IMR-90 (cell line): Measurements from ENCODE around the gene GPR21. TPM values are rescaled to one million over a fixed set of nuclear protein-coding genes. Genes with fewer than 3 reads are reported as not detected.

Experiments used
- ATAC-seq: fragments of 200-7000 bp; cut with Tn5 transposase; 2 replicates; pipeline ENCODE4 v1.9.1; 2020; ENCODE audit warnings: low read depth, mild to moderate bottlenecking, moderate library complexity
- BruUV-seq: library from RNA; stranded (reverse); fragments of 400-500 nt; replicated peaks from 2 replicates; lab custom pipeline; 2021; lab: Mats Ljungman, UMichigan
- CTCF ChIA-PET: fragments of 300-600 bp; formaldehyde crosslinking; extraction: SDS; loops from one replicate; lab custom pipeline; 2021; ENCODE audit warnings: antibody characterized with exemption; lab: Yijun Ruan, JAX
- POLR2A ChIA-PET: fragments of 300-600 bp; sonication (Branson Sonifier 250); formaldehyde crosslinking; loops from one replicate; lab custom pipeline; 2022; ENCODE audit warnings: antibody characterized with exemption; ENCODE audit not compliant: unreplicated experiment; lab: Charles Lee
- DNase-seq: peaks from one replicate; pipeline ENCODE4 v3.0.0; 2013
- H2AFZ ChIP-seq: replicated peaks from 2 replicates; pipeline ENCODE3; 2013; ENCODE audit warnings: low read length, mild to moderate bottlenecking; ENCODE audit not compliant: poor library complexity
- H2AK5ac ChIP-seq: 2 replicates; pipeline ENCODE4 v1.6.1; 2013; ENCODE audit warnings: low read depth, low read length, inconsistent platforms
- H2AK9ac ChIP-seq: replicated peaks from 2 replicates; pipeline ENCODE3; 2013; ENCODE audit warnings: mild to moderate bottlenecking, low read depth, low read length, moderate library complexity; ENCODE audit not compliant: poor library complexity
- H2BK120ac ChIP-seq: 2 replicates; pipeline ENCODE4 v1.6.1; 2013; ENCODE audit warnings: low read depth, low read length, inconsistent platforms
- H2BK15ac ChIP-seq: 3 replicates; pipeline ENCODE4 v1.6.1; 2013; ENCODE audit warnings: low read depth, low read length, inconsistent platforms
- H2BK20ac ChIP-seq: 2 replicates; pipeline ENCODE4 v1.6.1; 2013; ENCODE audit warnings: low read depth, mild to moderate bottlenecking, inconsistent platforms, low read length, moderate library complexity
- H2BK5ac ChIP-seq: 2 replicates; pipeline ENCODE4 v1.6.1; 2013; ENCODE audit warnings: mild to moderate bottlenecking, low read depth, low read length, inconsistent platforms; ENCODE audit not compliant: poor library complexity, severe bottlenecking
- H3K14ac ChIP-seq: replicated peaks from 2 replicates; pipeline ENCODE4 v1.6.1; 2013; ENCODE audit warnings: low read depth, low read length, inconsistent platforms
- H3K18ac ChIP-seq: 2 replicates; pipeline ENCODE4 v1.6.1; 2013; ENCODE audit warnings: low read depth, low read length, control low read depth
- H3K23ac ChIP-seq: 2 replicates; pipeline ENCODE4 v1.6.1; 2013; ENCODE audit warnings: low read depth, low read length, inconsistent platforms
- H3K27ac ChIP-seq: 2 replicates; pipeline ENCODE4 v1.5.1; 2013; ENCODE audit warnings: mild to moderate bottlenecking, control low read depth, low read length; ENCODE audit not compliant: insufficient read depth
- H3K27me3 ChIP-seq: 2 replicates; pipeline ENCODE4 v1.6.1; 2013; ENCODE audit warnings: low read length; ENCODE audit not compliant: control insufficient read depth, insufficient read depth
- H3K36me3 ChIP-seq: 2 replicates; pipeline ENCODE4 v1.6.1; 2013; ENCODE audit warnings: low read length, mixed read lengths; ENCODE audit not compliant: control insufficient read depth, insufficient read depth
- H3K4ac ChIP-seq: 2 replicates; pipeline ENCODE4 v1.6.1; 2013; ENCODE audit warnings: low read depth, low read length, inconsistent platforms
- H3K4me1 ChIP-seq: 2 replicates; pipeline ENCODE4 v1.6.1; 2013; ENCODE audit warnings: low read length, mixed read lengths; ENCODE audit not compliant: control insufficient read depth, insufficient read depth
- H3K4me2 ChIP-seq: 2 replicates; pipeline ENCODE4 v1.6.1; 2013; ENCODE audit warnings: low read depth, mild to moderate bottlenecking, control low read depth, low read length, moderate library complexity
- H3K4me3 ChIP-seq: 2 replicates; pipeline ENCODE4 v1.5.1; 2013; ENCODE audit warnings: low read depth, mild to moderate bottlenecking, control low read depth, low read length, moderate library complexity; ENCODE audit not compliant: insufficient read depth
- H3K56ac ChIP-seq: 2 replicates; pipeline ENCODE4 v1.6.1; 2013; ENCODE audit warnings: low read length, inconsistent platforms; ENCODE audit not compliant: insufficient read depth; ENCODE audit errors: extremely low read depth
- H3K79me1 ChIP-seq, 2 experiments: 2 replicates each; pipeline ENCODE4 v1.6.1; 2013; ENCODE audit warnings: low read length in 2 of 2, inconsistent platforms in 1 of 2, low read depth in 1 of 2
- H3K9ac ChIP-seq: 2 replicates; pipeline ENCODE4 v1.6.1; 2013; ENCODE audit warnings: low read depth, low read length, control low read depth
- H3K9me1 ChIP-seq: 2 replicates; pipeline ENCODE4 v1.6.1; 2013; ENCODE audit warnings: low read length, inconsistent platforms; ENCODE audit not compliant: insufficient read depth
- H3K9me3 ChIP-seq: 2 replicates; pipeline ENCODE4 v1.6.1; 2013; ENCODE audit warnings: low read length; ENCODE audit not compliant: control insufficient read depth, insufficient read depth
- H4K20me1 ChIP-seq: 2 replicates; pipeline ENCODE4 v1.6.1; 2013; ENCODE audit warnings: low read length, inconsistent platforms; ENCODE audit not compliant: insufficient read depth
- H4K5ac ChIP-seq: 2 replicates; pipeline ENCODE4 v1.6.1; 2013; ENCODE audit warnings: mild to moderate bottlenecking, low read depth, low read length, control low read depth
- H4K8ac ChIP-seq, 2 experiments: 2 replicates each; pipeline ENCODE4 v1.6.1; 2013; ENCODE audit warnings: low read depth in 2 of 2, low read length in 2 of 2, control low read depth in 1 of 2, inconsistent platforms in 1 of 2
- H4K91ac ChIP-seq: 2 replicates; pipeline ENCODE4 v1.6.1; 2013; ENCODE audit warnings: low read depth, low read length, inconsistent platforms; ENCODE audit not compliant: insufficient read depth
- BHLHE40 ChIP-seq: fragments of 150-350 bp; IDR thresholded peaks from 2 replicates; pipeline ENCODE4 v1.6.1; 2016; ENCODE audit warnings: mild to moderate bottlenecking, low read depth, low read length
- CEBPB ChIP-seq: IDR thresholded peaks from 2 replicates; pipeline ENCODE4 v1.6.1; 2012; ENCODE audit warnings: low read depth, low read length, improper control_type of control experiment
- CHD1 ChIP-seq: IDR thresholded peaks from 2 replicates; pipeline ENCODE4 v1.6.1; 2012; ENCODE audit warnings: low read depth, low read length, improper control_type of control experiment
- ELK1 ChIP-seq: fragments of 150-350 bp; IDR thresholded peaks from 2 replicates; pipeline ENCODE4 v1.6.1; 2016; ENCODE audit warnings: low read depth, mild to moderate bottlenecking, low read length, moderate library complexity, borderline replicate concordance
- FOS ChIP-seq: fragments of 150-350 bp; IDR thresholded peaks from 2 replicates; pipeline ENCODE4 v1.6.1; 2016; ENCODE audit warnings: low read depth, low read length
- MAFK ChIP-seq: IDR thresholded peaks from 2 replicates; pipeline ENCODE4 v1.6.1; 2012; ENCODE audit warnings: low read depth, low read length, improper control_type of control experiment
- MAZ ChIP-seq: IDR thresholded peaks from 2 replicates; pipeline ENCODE4 v1.6.1; 2012; ENCODE audit warnings: low read depth, mild to moderate bottlenecking, low read length, improper control_type of control experiment, moderate library complexity, borderline replicate concordance
- MXI1 ChIP-seq: IDR thresholded peaks from 2 replicates; pipeline ENCODE4 v1.6.1; 2012; ENCODE audit warnings: low read depth, mild to moderate bottlenecking, low read length, moderate library complexity, borderline replicate concordance
- NFE2L2 ChIP-seq: fragments of 150-350 bp; IDR thresholded peaks from 2 replicates; pipeline ENCODE4 v1.6.1; 2016; ENCODE audit warnings: low read depth, mild to moderate bottlenecking, low read length
- POLR2A ChIP-seq: IDR thresholded peaks from 2 replicates; pipeline ENCODE4 v1.6.1; 2012; ENCODE audit warnings: mild to moderate bottlenecking, low read depth, low read length
- RAD21 ChIP-seq: IDR thresholded peaks from 2 replicates; pipeline ENCODE4 v1.6.1; 2012; ENCODE audit warnings: low read length, improper control_type of control experiment
- RCOR1 ChIP-seq: IDR thresholded peaks from 2 replicates; pipeline ENCODE4 v1.6.1; 2012; ENCODE audit warnings: mild to moderate bottlenecking, low read length, improper control_type of control experiment; ENCODE audit not compliant: insufficient replicate concordance
- RFX5 ChIP-seq: IDR thresholded peaks from 2 replicates; pipeline ENCODE4 v1.8.0; 2012; ENCODE audit warnings: low read depth, mild to moderate bottlenecking, low read length, moderate library complexity
- SMC3 ChIP-seq: fragments of 150-350 bp; IDR thresholded peaks from 2 replicates; pipeline ENCODE4 v1.6.1; 2016; ENCODE audit warnings: low read depth, mild to moderate bottlenecking, antibody characterized with exemption, low read length, moderate library complexity
- USF2 ChIP-seq: fragments of 150-350 bp; IDR thresholded peaks from 2 replicates; pipeline ENCODE4 v1.6.1; 2017; ENCODE audit warnings: mild to moderate bottlenecking, antibody characterized with exemption, low read length, low read depth
- WGBS, 2 experiments: methylation state at CpG; one replicate each; pipeline versions ENCODE4 v1.1.5 to v1.1.7; 2013; ENCODE audit warnings: missing lambda C conversion rate in 2 of 2; ENCODE audit not compliant: insufficient read length in 1 of 2; ENCODE audit errors: extremely low coverage in 2 of 2; 5-methylcytosine and 5-hydroxymethylcytosine counted together
- dilution Hi-C: fragments of 300-500 bp; cut with HindIII; formaldehyde crosslinking; loops from one replicate; pipeline ENCODE4 v1.14.3; 2018; ENCODE audit warnings: low sequenced_read_pairs; ENCODE audit not compliant: unreplicated experiment
- in situ Hi-C: fragments of 300-500 bp; cut with MboI; formaldehyde crosslinking; loops from 3 replicates; pipeline ENCODE4 v1.14.3; 2019; ENCODE audit warnings: low sequenced_read_pairs, inconsistent platforms, mixed read lengths
- intact Hi-C: fragments of 100-400 bp; cut with micrococcal nuclease; formaldehyde crosslinking; loops from 2 replicates; pipeline ENCODE4 v1.10.0; 2022
- polyA plus RNA-seq, 3 experiments: library from polyadenylated mRNA; depleted of rRNA; stranded (reverse); fragments of >200 nt; gene quantifications; 2 replicates each; pipeline ENCODE4 v1.2.3, GENCODE V29; 2012; ENCODE audit warnings: low replicate concordance in 1 of 3
- total RNA-seq: library from RNA; depleted of rRNA; stranded (reverse); fragments of >200 nt; gene quantifications from 2 replicates; pipeline ENCODE4 v1.2.3, GENCODE V29; 2012
- TF ChIP-seq, protein P1 (sequence below): conservative IDR thresholded peaks from 2 replicates; pipeline ENCODE4 v1.5.1; 2012; ENCODE audit warnings: mild to moderate bottlenecking, low read depth, low read length, improper control_type of control experiment

The GPR21 gene
- total and polyA plus RNA-seq, 2 of the 4 experiments (the other 2 are of a cell fraction) = 0.90 TPM; not detected in 1

- Histone ChIP-seq H4K8ac (peak overlapping the region in 1 of 2 experiments; percentile 71; a peak in 2 of 4 replicates), H3K4me2 (no peak overlapping the region), H4K20me1 (peaks cover 3% of the 10 kb centered on the region; the same call in 1 of the 2 replicates), H3K9ac (no peak overlapping the region), H3K27ac (peak overlapping the region; percentile 26; the same call in 1 of the 2 replicates), H3K36me3 (peaks cover 12% of the 10 kb centered on the region), H3K9me1 (peaks cover 4% of the 10 kb centered on the region), H2BK120ac (peak overlapping the region; percentile 78), H2AK5ac (0 out of 2 replicates have a peak overlapping the region, but pooled peaks have one; percentile 67), H2BK20ac (peak overlapping the region; percentile 80), H2AFZ (no peak overlapping the region), H3K56ac (no peak overlapping the region), H2AK9ac (no peak overlapping the region), H3K4me3 (no peak overlapping the region), H4K5ac (peak overlapping the region; percentile 79; the same call in 1 of the 2 replicates), H2BK15ac (peak overlapping the region; percentile 25; the same call in 1 of the 3 replicates), H3K9me3 (no peaks in the 10 kb centered on the region), H3K14ac (0 out of 2 replicates have a peak overlapping the region, but pooled peaks have one; percentile 46), H3K79me1 (peaks cover 2 to 19% of the 10 kb centered on the region in 2 experiments; a peak in 2 of 4 replicates), H3K4ac (peak overlapping the region; percentile 74), H3K27me3 (no peaks in the 10 kb centered on the region), H3K18ac (peak overlapping the region; percentile 93), H3K4me1 (peaks cover 11% of the 10 kb centered on the region), H2BK5ac (peak overlapping the region; percentile 17), H4K91ac (peak overlapping the region; percentile 53), H3K23ac (no peak overlapping the region)
- BruUV-seq = no TSS peak
- TF ChIP-seq SMC3 (no peak), MAZ (no peak), FOS (no peak), MAFK (no peak), CHD1 (no peak), POLR2A (no peak), NFE2L2 (no peak), MXI1 (no peak), ELK1 (no peak), RAD21 (no peak), BHLHE40 (no peak), RFX5 (no peak), RCOR1 (no peak), CEBPB (no peak), USF2 (no peak)
- TF ChIP-seq, protein P1, sequence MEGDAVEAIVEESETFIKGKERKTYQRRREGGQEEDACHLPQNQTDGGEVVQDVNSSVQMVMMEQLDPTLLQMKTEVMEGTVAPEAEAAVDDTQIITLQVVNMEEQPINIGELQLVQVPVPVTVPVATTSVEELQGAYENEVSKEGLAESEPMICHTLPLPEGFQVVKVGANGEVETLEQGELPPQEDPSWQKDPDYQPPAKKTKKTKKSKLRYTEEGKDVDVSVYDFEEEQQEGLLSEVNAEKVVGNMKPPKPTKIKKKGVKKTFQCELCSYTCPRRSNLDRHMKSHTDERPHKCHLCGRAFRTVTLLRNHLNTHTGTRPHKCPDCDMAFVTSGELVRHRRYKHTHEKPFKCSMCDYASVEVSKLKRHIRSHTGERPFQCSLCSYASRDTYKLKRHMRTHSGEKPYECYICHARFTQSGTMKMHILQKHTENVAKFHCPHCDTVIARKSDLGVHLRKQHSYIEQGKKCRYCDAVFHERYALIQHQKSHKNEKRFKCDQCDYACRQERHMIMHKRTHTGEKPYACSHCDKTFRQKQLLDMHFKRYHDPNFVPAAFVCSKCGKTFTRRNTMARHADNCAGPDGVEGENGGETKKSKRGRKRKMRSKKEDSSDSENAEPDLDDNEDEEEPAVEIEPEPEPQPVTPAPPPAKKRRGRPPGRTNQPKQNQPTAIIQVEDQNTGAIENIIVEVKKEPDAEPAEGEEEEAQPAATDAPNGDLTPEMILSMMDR = no peak
- intact Hi-C loops (no loop called here), dilution Hi-C loops (no loop called here), in situ Hi-C loops (no loop called here)
- ChIA-PET POLR2A (no interaction called here), CTCF (no interaction called here)
- WGBS, 2 experiments = 100% methylated on average over 3 to 4 of the region's 11 CpGs
- DNase-seq (no peak), ATAC-seq (no peak)
Measured at GRCh38 chr9:123063896-123064295, 30.4 kb downstream of the GPR21 start.
